Central memory CD4-positive, alpha-beta T cell (primary cell): ENCODE results near the gene POC5.

Experiments used
- DNase-seq: peaks from one replicate; pipeline ENCODE4 v3.0.0; 2022

Gene POC5

GRCh38 chr5:75656311-75657003 is 60.8 kb downstream of the POC5 start:
- DNase-seq, result no peak

- no peak for DNase-seq
Observed at GRCh38 chr5:75654693-75655295, 62.4 kb downstream of the POC5 start.

- no peak for DNase-seq
Observed at GRCh38 chr5:75653521-75653920, 63.7 kb downstream of the POC5 start.

GRCh38 chr5:75651575-75652238 is 65.5 kb downstream of the POC5 start:
- no peak for DNase-seq

GRCh38 chr5:75648712-75649111 is 68.5 kb downstream of the POC5 start:
- no peak for DNase-seq

GRCh38 chr5:75640826-75641225 is 76.4 kb downstream of the POC5 start:
- no peak for DNase-seq

GRCh38 chr5:75640395-75640794 is 76.8 kb downstream of the POC5 start:
- DNase-seq, result no peak

GRCh38 chr5:75639535-75640311 is 77.5 kb downstream of the POC5 start:
- DNase-seq, result no peak

GRCh38 chr5:75637949-75638348 is 79.3 kb downstream of the POC5 start:
- no peak for DNase-seq

GRCh38 chr5:75632321-75632720 is 84.9 kb downstream of the POC5 start:
- no peak for DNase-seq

GRCh38 chr5:75630875-75631274 is 86.4 kb downstream of the POC5 start:
- no peak for DNase-seq

- DNase-seq, result no peak
Observed at GRCh38 chr5:75627801-75628200, 89.4 kb downstream of the POC5 start.

- DNase-seq, result no peak
Observed at GRCh38 chr5:75626959-75627358, 90.3 kb downstream of the POC5 start.
